Measurements from ENCODE around the gene VCL.
A peak's percentile ranks its signal among the peaks of the same experiment; 100 is the strongest.

Gene VCL

GRCh38 chr10:73967022-73967429 is 30.9 kb upstream of the VCL start:
- no peak for ATAC-seq
- H3K27me3 Mint-ChIP-seq, result no peaks in the 10 kb centered on the region
- H3K27ac Mint-ChIP-seq, result no peak overlapping the region
- no peaks in the 10 kb centered on the region for H3K36me3 Mint-ChIP-seq
- no peaks in the 10 kb centered on the region for H3K4me1 Mint-ChIP-seq
- no peaks in the 10 kb centered on the region for H3K9me3 Mint-ChIP-seq
- H3K4me3 Mint-ChIP-seq, result no peak overlapping the region

GRCh38 chr10:73967544-73967943 is 30.4 kb upstream of the VCL start:
- ATAC-seq, result no peak
- Mint-ChIP-seq H3K9me3 (no peaks in the 10 kb centered on the region), H3K36me3 (no peaks in the 10 kb centered on the region), H3K4me3 (no peak overlapping the region), H3K4me1 (no peaks in the 10 kb centered on the region), H3K27ac (no peak overlapping the region), H3K27me3 (no peaks in the 10 kb centered on the region)

- Mint-ChIP-seq H3K4me3 (no peak overlapping the region), H3K27ac (no peak overlapping the region), H3K9me3 (no peaks in the 10 kb centered on the region), H3K4me1 (no peaks in the 10 kb centered on the region), H3K36me3 (no peaks in the 10 kb centered on the region), H3K27me3 (no peaks in the 10 kb centered on the region)
- no peak for ATAC-seq
Observed at GRCh38 chr10:73968098-73968521, 29.8 kb upstream of the VCL start.

GRCh38 chr10:73969224-73969841 is 28.6 kb upstream of the VCL start:
- ATAC-seq, result peak; percentile 50
- H3K36me3 Mint-ChIP-seq, result no peaks in the 10 kb centered on the region
- peaks cover 10% of the 10 kb centered on the region for H3K4me1 Mint-ChIP-seq
- no peak overlapping the region for H3K4me3 Mint-ChIP-seq
- no peak overlapping the region for H3K27ac Mint-ChIP-seq
- H3K27me3 Mint-ChIP-seq, result no peaks in the 10 kb centered on the region
- H3K9me3 Mint-ChIP-seq, result no peaks in the 10 kb centered on the region

GRCh38 chr10:73970845-73971244 is 27.1 kb upstream of the VCL start:
- ATAC-seq, result no peak
- H3K27me3 Mint-ChIP-seq, result no peaks in the 10 kb centered on the region
- no peaks in the 10 kb centered on the region for H3K9me3 Mint-ChIP-seq
- H3K4me3 Mint-ChIP-seq, result no peak overlapping the region
- no peak overlapping the region for H3K27ac Mint-ChIP-seq
- H3K36me3 Mint-ChIP-seq, result no peaks in the 10 kb centered on the region
- H3K4me1 Mint-ChIP-seq, result peaks cover 20% of the 10 kb centered on the region

- no peak for ATAC-seq
- Mint-ChIP-seq H3K9me3 (no peaks in the 10 kb centered on the region), H3K27me3 (no peaks in the 10 kb centered on the region), H3K27ac (no peak overlapping the region), H3K4me3 (no peak overlapping the region), H3K4me1 (peaks cover 20% of the 10 kb centered on the region), H3K36me3 (no peaks in the 10 kb centered on the region)
Observed at GRCh38 chr10:73971636-73972354, 26.1 kb upstream of the VCL start.

GRCh38 chr10:73973427-73973826 is 24.5 kb upstream of the VCL start:
- no peaks in the 10 kb centered on the region for H3K9me3 Mint-ChIP-seq
- H3K27me3 Mint-ChIP-seq, result no peaks in the 10 kb centered on the region
- H3K4me1 Mint-ChIP-seq, result peaks cover 26% of the 10 kb centered on the region
- H3K27ac Mint-ChIP-seq, result no peak overlapping the region
- no peaks in the 10 kb centered on the region for H3K36me3 Mint-ChIP-seq
- no peak overlapping the region for H3K4me3 Mint-ChIP-seq
- no peak for ATAC-seq

- Mint-ChIP-seq H3K27me3 (no peaks in the 10 kb centered on the region), H3K27ac (no peak overlapping the region)
Observed at GRCh38 chr10:73974309-73974946, 23.5 kb upstream of the VCL start.

GRCh38 chr10:73975388-73975787 is 22.5 kb upstream of the VCL start:
- no peak overlapping the region for H3K4me3 Mint-ChIP-seq
- H3K27me3 Mint-ChIP-seq, result no peaks in the 10 kb centered on the region
- H3K4me1 Mint-ChIP-seq, result peaks cover 41% of the 10 kb centered on the region
- ATAC-seq, result no peak
- H3K36me3 Mint-ChIP-seq, result no peaks in the 10 kb centered on the region
- no peak overlapping the region for H3K27ac Mint-ChIP-seq
- no peaks in the 10 kb centered on the region for H3K9me3 Mint-ChIP-seq

More at GRCh38 chr10:73974309-73974946, 23.5 kb upstream of the VCL start:
- H3K9me3 Mint-ChIP-seq, result no peaks in the 10 kb centered on the region
- peaks cover 33% of the 10 kb centered on the region for H3K4me1 Mint-ChIP-seq
- H3K36me3 Mint-ChIP-seq, result no peaks in the 10 kb centered on the region
- ATAC-seq, result no peak
- no peak overlapping the region for H3K4me3 Mint-ChIP-seq

GRCh38 chr10:73979141-73979808 is 18.6 kb upstream of the VCL start:
- no peaks in the 10 kb centered on the region for H3K27me3 Mint-ChIP-seq
- no peaks in the 10 kb centered on the region for H3K9me3 Mint-ChIP-seq
- peaks cover 48% of the 10 kb centered on the region for H3K4me1 Mint-ChIP-seq
- ATAC-seq, result no peak
- no peak overlapping the region for H3K4me3 Mint-ChIP-seq
- peak overlapping the region; percentile 63 for H3K27ac Mint-ChIP-seq
- H3K36me3 Mint-ChIP-seq, result no peaks in the 10 kb centered on the region

- Mint-ChIP-seq H3K4me3 (no peak overlapping the region), H3K36me3 (no peaks in the 10 kb centered on the region), H3K4me1 (peaks cover 47% of the 10 kb centered on the region), H3K27me3 (no peaks in the 10 kb centered on the region), H3K9me3 (no peaks in the 10 kb centered on the region), H3K27ac (peak overlapping the region; percentile 63)
- peak; percentile 55 for ATAC-seq
Observed at GRCh38 chr10:73979809-73980433, 18.0 kb upstream of the VCL start.

- H3K36me3 Mint-ChIP-seq, result no peaks in the 10 kb centered on the region
- ATAC-seq, result no peak
- H3K9me3 Mint-ChIP-seq, result no peaks in the 10 kb centered on the region
- no peaks in the 10 kb centered on the region for H3K27me3 Mint-ChIP-seq
- no peak overlapping the region for H3K4me3 Mint-ChIP-seq
- no peak overlapping the region for H3K27ac Mint-ChIP-seq
- H3K4me1 Mint-ChIP-seq, result peaks cover 41% of the 10 kb centered on the region
Observed at GRCh38 chr10:73981812-73982211, 16.1 kb upstream of the VCL start.

- peak; percentile 67 for ATAC-seq
- Mint-ChIP-seq H3K4me3 (no peak overlapping the region), H3K27ac (peak overlapping the region; percentile 50), H3K9me3 (no peaks in the 10 kb centered on the region), H3K27me3 (no peaks in the 10 kb centered on the region), H3K36me3 (no peaks in the 10 kb centered on the region), H3K4me1 (peaks cover 35% of the 10 kb centered on the region)
Observed at GRCh38 chr10:73983096-73984047, 14.5 kb upstream of the VCL start.

- Mint-ChIP-seq H3K4me3 (no peak overlapping the region), H3K4me1 (peaks cover 30% of the 10 kb centered on the region), H3K36me3 (no peaks in the 10 kb centered on the region), H3K9me3 (peaks cover 3% of the 10 kb centered on the region), H3K27me3 (no peaks in the 10 kb centered on the region), H3K27ac (no peak overlapping the region)
- no peak for ATAC-seq
Observed at GRCh38 chr10:73989594-73990150, 8.2 kb upstream of the VCL start.
